HG03135 (cell line): Measurements from ENCODE around the gene NTSR1.

Source experiments
- ATAC-seq: cut with Tn5 transposase; IDR thresholded peaks from one replicate; pipeline ENCODE4 v1.9.1; 2021; ENCODE audit warnings: mild to moderate bottlenecking, moderate library complexity; ENCODE audit not compliant: unreplicated experiment

NTSR1 gene

GRCh38 chr20:62811720-62812119 lies 103.1 kb downstream of the NTSR1 start:
- ATAC-seq: no peak
